ENCODE results near the gene RPH3AL. TPM values are rescaled to one million over a fixed set of nuclear protein-coding genes. Genes with fewer than 3 reads are reported as not detected.

Gene RPH3AL
- total RNA-seq, 1 donor from 2014 or later, result 6.1 TPM

DNA sequence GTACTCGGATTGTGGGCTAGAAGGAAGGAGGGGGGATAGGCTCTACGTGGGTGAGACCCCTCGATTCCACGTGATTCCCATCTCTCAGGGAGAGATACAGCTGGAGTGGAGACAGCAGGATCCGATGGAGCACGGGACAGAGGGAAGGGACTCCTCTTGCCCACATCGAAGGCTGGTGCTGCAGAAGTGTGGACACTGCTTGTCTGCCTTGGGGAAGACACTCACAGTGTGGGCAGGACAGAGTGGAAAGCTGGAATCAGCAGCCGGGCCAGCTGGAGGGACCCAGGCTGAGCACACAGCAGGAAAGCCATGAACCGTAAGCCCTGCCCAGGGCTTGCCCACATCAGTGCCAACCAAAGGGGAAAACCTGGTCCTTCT lies 42.1 kb upstream of the RPH3AL start:
- FAIRE-seq, result no peak
- TF ChIP-seq, protein P1, sequence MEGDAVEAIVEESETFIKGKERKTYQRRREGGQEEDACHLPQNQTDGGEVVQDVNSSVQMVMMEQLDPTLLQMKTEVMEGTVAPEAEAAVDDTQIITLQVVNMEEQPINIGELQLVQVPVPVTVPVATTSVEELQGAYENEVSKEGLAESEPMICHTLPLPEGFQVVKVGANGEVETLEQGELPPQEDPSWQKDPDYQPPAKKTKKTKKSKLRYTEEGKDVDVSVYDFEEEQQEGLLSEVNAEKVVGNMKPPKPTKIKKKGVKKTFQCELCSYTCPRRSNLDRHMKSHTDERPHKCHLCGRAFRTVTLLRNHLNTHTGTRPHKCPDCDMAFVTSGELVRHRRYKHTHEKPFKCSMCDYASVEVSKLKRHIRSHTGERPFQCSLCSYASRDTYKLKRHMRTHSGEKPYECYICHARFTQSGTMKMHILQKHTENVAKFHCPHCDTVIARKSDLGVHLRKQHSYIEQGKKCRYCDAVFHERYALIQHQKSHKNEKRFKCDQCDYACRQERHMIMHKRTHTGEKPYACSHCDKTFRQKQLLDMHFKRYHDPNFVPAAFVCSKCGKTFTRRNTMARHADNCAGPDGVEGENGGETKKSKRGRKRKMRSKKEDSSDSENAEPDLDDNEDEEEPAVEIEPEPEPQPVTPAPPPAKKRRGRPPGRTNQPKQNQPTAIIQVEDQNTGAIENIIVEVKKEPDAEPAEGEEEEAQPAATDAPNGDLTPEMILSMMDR (IDR thresholded peaks at IDR 0.05; ENCODE audit: insufficient read depth, low read length, severe bottlenecking), result no peak
- Histone ChIP-seq H3K36me3 (ENCODE audit: control insufficient read depth, insufficient read depth, low read length) (no peaks in the 10 kb centered on the region), H3K4me3 (ENCODE audit: low read depth, low read length) (no peak overlapping the region), H3K27me3 (ENCODE audit: control insufficient read depth, insufficient read depth, low read length) (no peaks in the 10 kb centered on the region)
- DNase-seq (ENCODE audit: low read depth), result no peak

- TF ChIP-seq, protein P1 (IDR thresholded peaks at IDR 0.05; ENCODE audit: insufficient read depth, low read length, severe bottlenecking), result no peak
These were observed 41.5 kb upstream of the RPH3AL start for GRCh38 chr17:393806-394717.

DNA sequence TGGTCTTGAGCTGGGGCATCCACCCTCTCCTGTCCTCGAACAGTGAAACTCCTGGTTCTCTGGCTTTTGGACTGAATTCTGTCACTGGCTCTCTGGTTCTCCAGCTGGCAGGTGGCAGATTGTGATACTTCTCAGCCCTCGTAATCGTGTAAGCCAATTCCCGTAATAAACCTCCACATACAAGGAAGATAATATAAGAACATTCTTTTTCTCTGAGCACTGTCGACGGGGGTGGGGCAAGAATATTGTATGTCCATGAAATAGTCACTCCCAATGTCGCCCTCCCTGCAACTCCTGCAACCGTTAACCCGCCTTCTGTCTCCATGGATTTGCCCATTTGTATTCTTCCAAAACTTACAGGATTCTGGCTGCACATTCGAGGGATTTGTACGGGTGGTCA lies 39.2 kb upstream of the RPH3AL start:
- no peaks in the 10 kb centered on the region for H3K36me3 ChIP-seq (ENCODE audit: control insufficient read depth, insufficient read depth, low read length)
- H3K4me3 ChIP-seq (ENCODE audit: low read depth, low read length), result no peak overlapping the region
- TF ChIP-seq, protein P1 (IDR thresholded peaks at IDR 0.05; ENCODE audit: insufficient read depth, low read length, severe bottlenecking), result no peak
- no peak for DNase-seq (ENCODE audit: low read depth)
- peaks cover 1% of the 10 kb centered on the region for H3K27me3 ChIP-seq (ENCODE audit: control insufficient read depth, insufficient read depth, low read length)
- FAIRE-seq, result no peak

More at GRCh38 chr17:393806-394717, 41.5 kb upstream of the RPH3AL start:
- no peak for DNase-seq (ENCODE audit: low read depth)
- H3K27me3 ChIP-seq (ENCODE audit: control insufficient read depth, insufficient read depth, low read length), result no peaks in the 10 kb centered on the region
- no peaks in the 10 kb centered on the region for H3K36me3 ChIP-seq (ENCODE audit: control insufficient read depth, insufficient read depth, low read length)
- H3K4me3 ChIP-seq (ENCODE audit: low read depth, low read length), result no peak overlapping the region
- no peak for FAIRE-seq

- TF ChIP-seq, protein P1 (IDR thresholded peaks at IDR 0.05; ENCODE audit: insufficient read depth, low read length, severe bottlenecking), result no peak
- FAIRE-seq, result no peak
- Histone ChIP-seq H3K36me3 (ENCODE audit: control insufficient read depth, insufficient read depth, low read length) (no peaks in the 10 kb centered on the region), H3K4me3 (ENCODE audit: low read depth, low read length) (no peak overlapping the region), H3K27me3 (ENCODE audit: control insufficient read depth, insufficient read depth, low read length) (peaks cover 3% of the 10 kb centered on the region)
- DNase-seq (ENCODE audit: low read depth), result no peak
These were observed 37.4 kb upstream of the RPH3AL start for GRCh38 chr17:390025-390424.

DNA sequence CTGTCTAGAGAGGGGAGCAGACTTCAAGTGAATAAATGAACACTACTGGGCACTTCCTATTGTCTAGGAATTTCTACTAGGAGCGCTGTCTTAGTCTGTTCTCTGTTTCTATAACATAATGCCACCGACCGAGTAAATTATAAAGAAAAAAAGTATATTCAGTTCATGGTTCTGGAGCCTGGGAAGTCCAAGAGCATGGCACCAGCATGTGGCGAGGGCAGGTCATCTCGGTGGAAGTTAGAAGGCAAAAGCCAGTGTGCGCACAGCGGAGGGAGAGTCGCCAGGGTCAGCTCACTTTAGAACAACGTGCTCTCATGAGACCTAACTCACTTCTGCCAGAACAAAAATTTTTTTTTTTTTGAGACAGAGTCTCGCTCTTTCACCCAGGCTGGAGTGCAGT lies 35.5 kb upstream of the RPH3AL start:
- FAIRE-seq, result no peak
- DNase-seq (ENCODE audit: low read depth), result no peak
- TF ChIP-seq, protein P1 (IDR thresholded peaks at IDR 0.05; ENCODE audit: insufficient read depth, low read length, severe bottlenecking), result no peak
- Histone ChIP-seq H3K27me3 (ENCODE audit: control insufficient read depth, insufficient read depth, low read length) (peaks cover 4% of the 10 kb centered on the region), H3K4me3 (ENCODE audit: low read depth, low read length) (no peak overlapping the region), H3K36me3 (ENCODE audit: control insufficient read depth, insufficient read depth, low read length) (no peaks in the 10 kb centered on the region)

Measured in bronchial epithelial cell (primary cell).